ENCODE measurements around the gene ARHGAP35.
"Not testable (repeated sequence)": the region's sequence is repeated elsewhere in the genome, so short reads cannot be mapped to it uniquely, and the experiment has no call there.

ARHGAP35 gene

DNA sequence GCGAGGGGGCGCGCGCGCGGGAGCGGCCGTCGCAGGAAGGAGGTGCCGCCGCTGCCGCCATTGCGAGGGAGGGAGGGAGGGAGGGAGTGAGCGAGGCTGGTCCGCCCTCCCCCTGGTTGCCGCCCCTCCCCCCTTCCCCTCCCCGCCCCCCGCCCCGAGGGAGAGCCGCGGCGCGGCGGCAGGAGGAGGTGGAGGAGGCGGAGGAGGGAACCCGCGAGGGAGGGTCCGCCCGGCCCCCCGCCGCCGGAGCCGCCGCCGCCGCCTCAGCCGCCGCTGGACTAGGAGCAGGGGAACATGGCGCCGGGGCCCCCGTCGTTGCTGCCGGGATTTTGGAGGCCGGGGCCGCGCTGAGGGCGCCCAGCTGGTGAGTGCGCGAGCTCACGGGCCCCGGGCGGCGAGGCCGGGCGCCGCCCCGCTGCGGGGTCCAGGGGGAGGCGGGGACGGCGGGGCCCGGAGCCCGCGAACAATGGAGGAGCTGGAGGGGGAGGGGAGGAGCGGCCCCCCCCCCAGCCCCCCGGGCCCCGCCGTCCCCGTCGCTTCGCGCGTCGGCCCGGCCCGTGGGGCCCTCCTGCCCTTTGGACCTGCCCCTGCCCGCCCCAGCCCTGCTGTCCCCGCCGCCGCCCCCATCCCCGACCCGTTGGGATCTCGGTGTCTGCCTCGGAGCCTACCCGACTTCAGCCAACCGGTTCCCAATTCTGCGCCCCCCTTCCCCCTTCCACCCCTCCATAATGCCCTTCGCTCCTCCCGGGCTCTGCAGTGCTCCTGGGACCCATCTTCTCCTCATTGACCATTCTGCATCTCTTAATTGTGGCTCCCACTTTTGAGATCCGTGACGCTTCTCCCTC lies at the start of gene ARHGAP35:
TSS of gene ARHGAP35 (plus strand) at position 152 of the 845 bp plus-strand sequence. CDS start 57,679 bp downstream, outside the sequence.
- no peak for DNase-seq (ENCODE audit: low read depth, low spot score)

DNA sequence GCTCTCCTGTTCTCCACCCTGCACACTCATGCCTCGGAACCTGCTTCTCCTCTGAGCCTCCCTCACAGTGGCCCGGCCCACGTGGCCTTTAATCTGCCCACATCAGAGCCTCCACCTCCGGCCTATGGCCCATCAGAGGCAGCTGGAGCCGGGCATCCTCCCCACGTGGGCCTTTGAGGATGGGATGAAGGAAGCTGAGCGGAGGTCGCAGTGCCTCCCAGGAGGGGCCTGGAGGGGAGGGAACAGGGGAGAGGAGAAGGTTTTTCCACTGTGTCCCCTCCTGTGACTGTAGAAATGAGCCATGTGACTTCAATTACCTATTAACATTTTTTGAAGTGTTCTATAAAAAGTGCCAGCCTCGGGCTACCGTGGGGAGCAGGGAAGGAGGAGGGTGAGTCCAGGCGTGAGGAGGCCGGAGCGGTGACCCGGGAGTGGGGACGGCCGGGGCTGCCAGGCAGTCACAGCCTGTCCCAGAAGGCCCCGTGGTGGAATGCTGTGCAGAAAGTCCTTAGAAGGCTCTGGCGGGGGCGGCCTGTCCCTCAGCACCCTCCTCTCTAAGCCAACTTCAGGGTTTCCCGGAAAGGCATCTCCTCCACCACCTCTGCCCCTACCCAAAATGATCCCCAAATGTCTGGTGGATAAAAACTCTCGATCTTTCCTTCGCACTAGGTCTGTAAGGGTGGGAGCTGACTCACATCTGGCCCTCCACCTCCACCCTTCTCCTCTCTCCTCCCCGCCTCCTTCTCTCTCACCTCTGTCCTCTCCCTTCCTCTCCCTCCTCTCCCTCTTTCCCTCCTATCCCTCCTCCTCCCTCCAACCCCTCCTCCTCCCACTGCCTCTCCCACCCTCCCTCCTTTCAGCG lies 47.6 kb upstream of the ARHGAP35 start:
- DNase-seq (ENCODE audit: low read depth, low spot score): no peak

DNA sequence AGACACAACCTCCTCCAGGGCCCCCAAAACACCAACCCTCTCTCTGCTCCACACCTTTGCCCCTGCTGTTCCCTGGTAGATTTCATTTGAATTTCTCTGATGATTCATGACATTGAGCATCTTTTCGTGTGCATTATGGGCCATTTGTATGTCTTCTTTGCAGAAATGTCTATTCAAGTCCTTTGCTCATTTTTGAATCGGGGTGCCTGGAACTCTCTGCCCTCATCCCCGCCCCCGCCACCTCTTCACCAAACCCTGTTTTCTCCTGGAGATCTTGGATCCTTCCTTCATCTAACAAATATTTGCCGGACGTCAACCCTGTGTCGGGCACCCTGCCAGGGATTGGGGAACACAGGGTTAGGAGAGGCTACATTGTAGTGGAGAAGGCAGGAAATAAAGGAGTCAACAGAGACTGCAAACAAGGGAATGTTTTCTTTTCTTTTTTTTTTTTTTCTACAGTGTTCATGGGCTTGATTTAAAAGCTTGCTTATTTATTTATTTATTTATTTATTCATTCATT lies 46.9 kb upstream of the ARHGAP35 start:
- DNase-seq (ENCODE audit: low read depth, low spot score): peak; percentile 87

DNA sequence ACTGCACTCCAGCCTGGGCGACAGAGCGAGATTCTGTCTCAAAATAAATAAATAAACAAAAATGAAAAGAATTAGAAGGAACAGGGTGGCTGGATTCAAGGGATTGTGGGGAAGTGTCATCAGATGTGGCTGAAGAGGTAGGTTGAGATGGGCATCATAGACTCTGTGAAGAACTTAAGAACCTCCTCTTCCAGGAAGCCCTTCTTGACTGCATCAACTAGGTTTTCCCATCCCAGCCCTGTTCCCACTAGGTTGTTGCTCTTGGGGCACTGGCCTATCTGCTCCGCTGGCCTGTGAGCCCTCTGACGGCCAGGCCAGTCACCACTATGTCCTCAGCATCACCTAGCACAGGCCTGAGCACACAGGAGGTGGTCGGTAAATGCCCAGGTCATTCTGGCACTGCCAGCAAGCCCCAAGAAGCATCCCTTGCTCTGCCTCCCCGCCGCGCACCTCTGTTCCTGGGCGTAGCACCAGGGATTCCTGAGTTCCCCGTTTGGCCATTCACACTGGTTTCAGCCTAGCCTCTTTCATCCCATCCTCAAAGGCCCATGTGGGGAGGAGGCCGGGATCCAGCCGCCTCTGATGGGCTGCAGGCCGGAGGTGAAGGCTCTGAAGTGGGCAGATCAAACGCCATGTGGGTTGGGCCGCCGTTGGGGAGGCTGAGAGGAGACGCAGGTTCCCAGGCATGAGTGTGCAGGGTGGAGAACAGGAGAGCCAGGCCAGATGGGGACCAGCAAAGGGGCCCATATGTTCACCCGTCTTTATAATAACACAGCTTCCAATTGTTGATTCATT lies 44.8 kb upstream of the ARHGAP35 start:
- DNase-seq (ENCODE audit: low read depth, low spot score): no peak

DNA sequence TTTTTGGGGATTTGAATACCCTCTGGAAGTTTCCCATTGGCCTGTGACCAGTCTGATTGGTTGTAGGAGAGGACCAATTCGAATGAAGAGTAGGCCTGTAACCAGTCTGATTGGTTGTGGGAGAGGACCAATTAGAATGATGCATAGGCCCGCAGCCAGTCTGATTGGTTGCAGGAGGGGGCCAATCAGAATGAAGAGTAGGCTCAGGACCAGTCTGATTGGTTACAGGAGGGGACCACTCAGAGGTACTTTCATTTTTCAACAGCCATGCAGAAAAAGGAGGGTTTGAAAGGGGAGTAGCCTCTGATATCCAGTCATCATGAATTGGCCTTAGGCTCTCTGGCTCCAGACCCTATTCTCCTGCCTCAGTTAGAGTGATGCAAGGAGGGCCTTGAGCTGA lies 42.0 kb upstream of the ARHGAP35 start:
- no peak for DNase-seq (ENCODE audit: low read depth, low spot score)

DNA sequence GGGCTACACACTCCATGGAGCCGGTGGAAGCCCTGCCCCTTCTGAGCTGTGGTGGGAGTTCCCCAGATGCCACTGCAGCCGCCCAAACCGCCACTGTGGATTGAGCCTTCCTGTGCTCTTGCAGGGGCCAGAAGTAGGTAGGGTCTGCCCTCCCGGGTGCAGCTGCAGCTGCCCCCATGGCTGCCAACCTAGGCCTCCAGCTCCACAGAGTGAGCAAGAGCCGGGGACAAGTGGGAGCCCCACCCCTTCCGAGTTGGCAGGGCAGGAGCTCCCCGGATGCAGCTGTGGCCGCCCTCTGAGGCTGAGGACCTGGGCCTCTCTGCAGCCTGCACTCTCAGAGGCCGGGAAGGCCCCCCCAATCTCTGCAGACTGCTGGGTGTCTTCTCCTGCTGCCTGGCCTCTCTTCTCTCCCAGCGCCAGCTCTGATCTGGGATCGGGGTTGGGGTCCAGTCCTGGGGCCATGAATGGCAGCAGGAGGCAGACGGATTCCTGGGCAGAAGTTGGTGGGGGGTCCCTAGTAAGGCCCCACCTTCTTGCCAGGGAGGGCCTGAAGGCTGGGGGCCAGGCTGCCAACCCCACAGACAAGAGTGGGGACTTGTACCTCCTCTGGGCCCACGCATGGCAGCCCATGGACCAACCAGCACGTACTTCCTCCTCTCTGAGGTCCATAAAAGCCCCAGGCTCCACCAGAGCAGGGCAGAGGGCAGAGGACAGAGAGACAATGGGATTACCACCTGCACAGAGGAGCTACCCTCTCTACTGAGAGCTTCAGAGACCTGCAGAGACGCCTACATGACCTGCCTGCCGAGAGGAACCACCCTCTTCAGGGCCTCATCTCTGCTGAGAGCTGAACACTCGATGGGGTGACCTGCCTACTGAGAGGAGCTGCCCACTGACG lies 39.0 kb upstream of the ARHGAP35 start:
- DNase-seq (ENCODE audit: low read depth, low spot score): no peak

DNA sequence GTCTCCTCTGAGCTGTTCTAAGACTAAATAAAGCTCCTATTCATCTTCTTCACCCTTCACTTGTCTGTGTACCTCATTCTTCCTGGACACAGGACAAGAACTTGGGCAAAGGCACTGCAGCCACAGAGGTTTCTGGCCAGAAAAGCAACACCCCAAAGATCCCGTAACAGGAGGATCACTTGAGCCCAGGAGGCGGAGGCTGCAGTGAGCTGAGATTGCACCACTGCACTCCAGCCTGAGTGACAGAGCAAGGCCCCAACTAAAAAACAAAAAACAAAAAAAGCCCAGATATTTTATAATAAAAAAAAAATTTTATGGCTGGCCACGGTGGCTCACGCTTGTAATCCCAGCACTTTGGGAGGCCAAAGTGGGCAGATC lies 38.4 kb upstream of the ARHGAP35 start:
- not testable (repeated sequence) for DNase-seq (ENCODE audit: low read depth, low spot score)

DNA sequence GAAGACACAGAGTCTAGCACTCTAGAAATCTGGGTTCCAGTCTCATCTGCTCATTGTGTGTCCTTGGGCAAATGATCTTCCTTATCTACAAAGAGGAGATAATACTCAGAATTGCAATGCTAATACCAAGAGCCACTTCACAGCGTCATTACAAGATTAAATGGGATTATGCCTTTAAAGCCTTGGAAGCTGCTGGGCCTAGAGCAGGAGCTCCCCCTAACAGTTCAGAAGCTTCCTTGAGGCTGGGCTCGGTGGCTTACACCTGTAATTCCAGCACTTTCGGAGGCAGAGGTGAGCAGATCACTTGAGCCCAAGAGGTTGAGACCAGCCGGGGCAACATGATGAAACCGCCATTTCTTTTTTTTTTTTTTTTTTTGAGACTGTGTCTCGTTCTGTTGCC lies 37.7 kb upstream of the ARHGAP35 start:
- no peak for DNase-seq (ENCODE audit: low read depth, low spot score)

DNA sequence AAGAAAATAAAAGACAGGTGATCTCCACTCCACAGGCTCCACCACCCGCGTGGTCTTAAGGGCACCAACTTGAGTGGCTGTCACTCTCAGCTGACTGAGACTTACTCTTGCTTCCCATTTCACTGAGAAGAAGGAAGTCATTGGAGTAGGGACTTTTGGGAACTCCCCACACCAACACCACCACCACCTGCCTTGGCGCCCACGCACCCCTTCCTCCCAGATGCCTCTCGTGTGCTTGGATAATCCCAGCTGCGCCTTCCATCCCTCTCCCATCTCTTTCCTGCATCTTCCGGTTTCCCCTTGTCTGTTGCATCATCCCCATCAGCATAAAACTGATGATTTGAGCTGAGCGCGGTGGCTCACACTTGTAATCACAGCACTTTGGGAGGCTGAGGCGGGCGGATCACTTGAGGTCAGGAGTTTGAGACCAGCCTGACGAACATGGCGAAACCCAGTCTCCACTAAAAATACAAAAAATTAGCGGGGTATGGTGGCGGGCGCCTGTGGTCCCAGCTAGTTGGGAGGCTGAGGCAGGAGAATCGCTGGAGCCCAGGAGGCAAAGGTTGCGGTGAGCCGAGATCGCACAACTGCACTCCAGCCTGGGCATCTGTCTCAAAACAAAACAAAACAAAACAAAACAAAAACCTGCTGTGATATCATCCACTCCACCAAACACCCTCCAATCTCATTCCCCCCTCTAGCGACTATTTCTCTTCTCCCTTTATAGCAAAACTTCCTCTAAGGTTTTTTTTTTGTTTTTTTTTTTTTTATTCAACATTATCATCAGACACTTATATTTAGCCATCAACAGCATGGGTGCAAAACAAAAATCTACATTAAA lies 35.7 kb upstream of the ARHGAP35 start:
- no peak for DNase-seq (ENCODE audit: low read depth, low spot score)

DNA sequence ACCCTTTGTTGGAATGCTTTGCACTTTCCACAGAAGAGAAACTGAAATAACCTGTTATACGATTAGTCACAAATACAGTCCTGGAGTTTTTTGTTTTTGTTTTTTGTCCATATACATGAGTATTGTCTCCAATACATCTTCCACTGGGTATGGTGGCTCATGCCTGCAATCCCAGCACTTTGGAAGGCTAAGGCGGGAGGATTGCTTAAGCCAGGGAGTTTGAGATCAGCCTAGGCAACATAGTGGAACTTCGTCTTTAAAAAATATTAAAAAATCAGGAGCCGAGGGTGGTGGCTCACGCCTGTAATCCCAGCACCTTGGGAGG lies 35.1 kb upstream of the ARHGAP35 start:
- DNase-seq (ENCODE audit: low read depth, low spot score): no peak

DNA sequence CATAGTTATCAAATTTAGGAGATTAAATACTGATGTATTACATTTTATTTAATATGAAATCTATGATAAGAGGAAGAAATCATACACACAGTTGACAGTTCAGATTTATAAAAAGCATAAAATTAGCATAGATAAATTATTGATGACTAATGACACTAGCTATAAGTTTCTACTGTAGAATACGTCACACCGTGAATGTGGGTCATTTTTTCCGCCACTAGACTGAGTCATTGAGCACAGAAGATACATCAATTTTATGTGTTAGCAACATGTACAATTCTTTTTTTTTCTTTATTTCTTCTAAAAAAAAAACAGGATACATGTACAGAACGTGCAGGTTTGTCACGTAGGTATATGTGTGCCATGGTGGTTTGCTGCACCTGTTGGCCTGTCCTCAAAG lies 32.3 kb upstream of the ARHGAP35 start:
- DNase-seq (ENCODE audit: low read depth, low spot score): no peak

DNA sequence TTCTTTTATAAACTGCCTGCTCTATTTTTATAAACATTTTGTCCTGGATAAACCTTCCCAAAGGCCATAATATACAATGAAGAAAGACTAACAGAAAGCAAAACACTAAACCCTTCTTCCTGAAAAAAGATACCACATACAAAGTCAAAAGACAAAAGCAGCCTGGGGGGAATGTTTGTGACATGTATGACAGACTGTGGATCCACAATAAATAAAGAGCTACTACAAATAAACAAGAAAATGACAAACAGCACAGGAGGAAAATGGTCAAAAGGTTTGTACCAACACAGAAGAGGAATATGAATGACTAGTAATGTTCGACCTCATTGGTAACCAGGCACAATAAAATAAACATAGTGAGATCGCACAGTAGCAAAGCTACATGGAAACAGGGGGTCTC lies 29.9 kb upstream of the ARHGAP35 start:
- no peak for DNase-seq (ENCODE audit: low read depth, low spot score)

DNA sequence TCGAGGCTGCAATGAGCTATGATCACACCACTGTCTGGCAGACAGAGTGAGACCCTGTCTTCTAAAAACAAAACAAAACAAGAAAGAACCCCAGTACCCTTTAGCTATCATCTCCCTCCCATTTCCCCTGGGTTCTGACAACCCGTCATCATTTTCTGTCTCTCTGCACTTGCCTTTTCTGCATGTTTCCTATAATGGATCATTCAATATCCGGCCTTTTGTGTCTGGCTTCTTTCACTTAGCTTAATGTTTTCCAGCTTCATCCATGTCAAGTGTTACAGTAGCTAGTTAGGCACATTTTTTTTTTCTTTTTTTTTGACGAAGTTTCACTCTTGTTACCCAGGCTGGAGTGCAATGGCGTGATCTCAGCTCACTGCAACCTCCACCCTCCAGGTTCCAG lies 26.7 kb upstream of the ARHGAP35 start:
- no peak for DNase-seq (ENCODE audit: low read depth, low spot score)

DNA sequence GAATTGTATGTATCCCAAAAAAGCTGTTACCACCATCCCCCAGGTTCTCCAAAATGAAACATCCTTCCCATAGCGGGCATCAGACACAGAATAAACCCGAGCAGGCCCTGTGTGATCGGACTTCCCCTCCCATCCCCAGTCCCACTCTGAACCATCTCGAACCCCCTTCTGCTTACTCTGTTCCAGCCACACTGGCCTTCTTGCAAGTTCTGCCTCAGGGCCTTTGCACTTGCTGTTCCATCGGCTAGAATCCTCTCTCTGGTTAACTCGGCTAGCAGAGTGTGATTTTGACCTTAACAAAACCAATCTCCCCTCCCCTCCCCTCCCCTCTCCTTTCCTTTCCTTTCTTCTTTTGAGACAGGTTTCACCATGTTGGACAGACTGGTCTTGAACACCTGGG lies 25.8 kb upstream of the ARHGAP35 start:
- DNase-seq (ENCODE audit: low read depth, low spot score): no peak

DNA sequence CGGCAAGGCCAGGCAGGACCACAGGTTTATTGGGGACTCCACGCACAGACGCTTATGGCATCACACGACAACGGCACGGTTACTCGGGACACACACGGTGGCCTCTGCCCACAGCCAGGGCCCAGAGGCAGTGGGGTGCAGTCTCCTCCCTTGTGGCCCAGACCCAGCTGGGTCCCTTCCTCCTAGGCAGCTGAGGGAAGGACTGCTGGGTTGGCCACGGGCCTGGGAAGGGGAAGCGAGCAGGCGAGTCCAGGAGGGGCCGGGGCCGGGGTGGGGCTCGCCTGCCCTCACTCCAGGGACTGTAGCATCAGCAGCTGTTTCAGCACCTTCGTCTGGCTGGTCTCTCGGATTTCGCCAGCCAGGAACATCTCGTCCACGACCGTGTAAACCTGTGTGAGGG lies 22.6 kb upstream of the ARHGAP35 start:
- no peak for DNase-seq (ENCODE audit: low read depth, low spot score)

DNA sequence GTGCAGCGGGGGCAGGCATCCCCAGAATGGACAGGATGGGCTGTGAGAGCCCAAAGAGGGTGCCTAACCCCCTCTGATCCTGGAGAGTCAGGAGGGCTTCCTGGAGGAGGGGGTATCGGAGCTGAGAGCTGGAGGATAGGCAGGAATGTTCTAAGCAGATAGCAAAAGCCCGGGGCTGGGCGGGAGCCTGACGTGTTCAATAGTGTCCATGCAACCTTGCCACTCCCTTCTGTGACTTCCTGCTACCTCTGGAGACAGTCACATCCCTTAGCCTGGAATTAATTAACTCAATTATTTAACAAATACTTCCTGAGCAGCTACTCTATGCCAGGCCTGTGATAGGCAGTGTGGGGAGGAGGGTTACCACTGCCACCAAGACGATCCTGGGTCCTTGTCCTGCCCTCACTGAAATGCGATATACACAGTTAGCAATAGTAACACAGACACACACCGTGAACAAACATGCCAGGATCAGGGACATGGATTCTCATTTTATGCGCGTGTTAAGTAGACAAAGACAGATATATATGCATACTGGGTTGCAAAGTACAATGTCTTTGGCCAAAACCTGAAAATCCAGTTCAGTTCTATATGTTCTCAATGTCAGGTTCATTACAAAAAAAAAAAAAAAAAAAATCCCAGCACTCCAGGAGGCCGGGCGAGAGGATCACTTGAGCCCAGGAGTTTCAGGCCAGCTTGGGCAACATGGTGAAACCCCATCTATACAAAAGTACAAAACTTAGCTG lies 20.9 kb upstream of the ARHGAP35 start:
- DNase-seq (ENCODE audit: low read depth, low spot score): no peak

DNA sequence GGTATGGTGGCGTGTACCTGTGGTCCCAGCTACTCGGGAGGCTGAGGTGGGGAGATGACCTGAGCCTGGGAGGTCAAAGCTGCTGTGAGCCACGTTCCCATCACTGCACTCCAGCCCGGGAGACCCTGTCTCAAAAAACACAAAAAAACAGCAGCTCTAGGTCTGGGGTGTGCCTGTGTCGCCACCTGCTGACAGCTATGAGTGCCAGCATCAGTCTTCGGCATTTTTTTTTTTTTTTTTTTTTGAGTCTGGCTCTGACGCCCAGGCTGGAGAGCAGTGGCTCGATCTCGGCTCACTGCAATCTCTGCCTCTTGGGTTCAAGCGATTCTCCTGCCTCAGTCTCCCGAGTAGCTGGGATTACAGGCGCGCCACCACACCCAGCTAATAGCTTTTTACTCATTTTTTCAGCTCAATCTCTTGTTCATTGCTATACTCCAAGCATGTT lies 20.3 kb upstream of the ARHGAP35 start:
- no peak for DNase-seq (ENCODE audit: low read depth, low spot score)

DNA sequence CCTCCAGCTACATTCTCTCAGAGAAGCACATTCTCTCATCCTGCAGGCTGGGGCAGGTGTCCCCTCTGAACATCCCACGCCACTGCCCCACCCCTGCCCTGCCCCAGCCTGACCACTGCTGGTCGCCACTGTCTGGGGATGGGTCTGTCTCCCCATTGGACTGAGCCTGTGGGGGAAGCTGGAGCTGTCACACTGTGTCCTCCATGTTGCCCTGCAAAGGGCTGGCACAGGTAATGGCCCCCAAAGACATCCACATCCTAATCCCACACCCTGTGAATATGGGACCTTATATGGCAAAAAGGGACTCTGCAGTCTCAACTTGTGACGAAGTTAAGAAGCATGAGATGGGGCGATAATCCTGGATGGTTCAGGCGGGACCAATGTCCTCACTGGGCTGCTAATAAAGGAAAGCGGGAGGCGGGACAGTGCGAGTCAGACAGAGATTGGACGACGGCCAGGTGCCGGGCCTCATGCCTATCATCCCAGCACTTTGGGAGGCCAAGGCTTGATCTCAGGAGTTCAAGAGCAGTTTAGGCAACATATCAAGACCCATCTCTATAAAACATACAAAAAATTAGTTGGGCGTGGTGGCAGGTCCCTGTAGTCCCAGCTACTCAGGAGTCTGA lies 19.2 kb upstream of the ARHGAP35 start:
- DNase-seq (ENCODE audit: low read depth, low spot score): no peak

DNA sequence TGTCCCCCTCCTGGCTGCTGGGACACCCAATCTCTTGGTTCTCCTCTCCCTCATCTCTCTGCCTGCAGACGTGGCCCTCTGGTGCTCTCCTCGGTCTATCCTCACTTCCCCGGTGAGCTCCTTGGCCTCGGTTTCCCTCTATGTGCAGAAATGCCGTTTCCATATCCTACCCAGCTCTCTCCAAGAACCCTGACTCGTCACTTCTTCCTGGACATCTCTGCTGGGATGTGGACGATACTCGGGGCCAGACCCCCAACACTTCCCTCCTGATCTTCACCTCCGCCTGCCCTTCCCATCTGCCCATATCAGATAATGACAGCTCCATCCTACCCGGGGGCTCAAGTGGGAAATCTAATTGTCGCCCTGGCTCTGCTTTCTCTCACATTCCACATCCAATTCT lies 18.0 kb upstream of the ARHGAP35 start:
- DNase-seq (ENCODE audit: low read depth, low spot score): no peak
